ENCODE results near the gene FUT9.

Gene FUT9

DNA sequence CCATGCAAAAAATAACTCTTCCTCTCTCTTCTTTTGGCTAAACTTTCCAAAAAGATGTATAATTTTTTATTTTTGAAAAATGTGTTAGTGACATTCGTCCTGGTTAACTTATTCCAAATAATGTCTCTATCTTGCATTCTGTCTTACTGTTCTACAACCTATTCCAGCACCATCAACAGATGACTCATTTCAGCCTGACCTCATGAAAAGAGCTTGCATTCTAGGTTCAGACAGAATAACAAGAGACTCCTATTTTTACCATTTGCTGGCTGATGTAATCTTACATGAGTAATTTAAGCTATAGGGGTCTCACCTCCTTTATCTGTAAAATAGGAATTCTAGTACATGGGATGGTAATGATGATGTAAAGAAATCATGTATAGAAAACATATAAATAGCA is 109.0 kb downstream of the FUT9 start:
- DNase-seq (ENCODE audit: low read depth), result no peak
- H3K4me3 ChIP-seq (ENCODE audit: low read depth, low read length), result no peak overlapping the region
- TF ChIP-seq, protein P1, sequence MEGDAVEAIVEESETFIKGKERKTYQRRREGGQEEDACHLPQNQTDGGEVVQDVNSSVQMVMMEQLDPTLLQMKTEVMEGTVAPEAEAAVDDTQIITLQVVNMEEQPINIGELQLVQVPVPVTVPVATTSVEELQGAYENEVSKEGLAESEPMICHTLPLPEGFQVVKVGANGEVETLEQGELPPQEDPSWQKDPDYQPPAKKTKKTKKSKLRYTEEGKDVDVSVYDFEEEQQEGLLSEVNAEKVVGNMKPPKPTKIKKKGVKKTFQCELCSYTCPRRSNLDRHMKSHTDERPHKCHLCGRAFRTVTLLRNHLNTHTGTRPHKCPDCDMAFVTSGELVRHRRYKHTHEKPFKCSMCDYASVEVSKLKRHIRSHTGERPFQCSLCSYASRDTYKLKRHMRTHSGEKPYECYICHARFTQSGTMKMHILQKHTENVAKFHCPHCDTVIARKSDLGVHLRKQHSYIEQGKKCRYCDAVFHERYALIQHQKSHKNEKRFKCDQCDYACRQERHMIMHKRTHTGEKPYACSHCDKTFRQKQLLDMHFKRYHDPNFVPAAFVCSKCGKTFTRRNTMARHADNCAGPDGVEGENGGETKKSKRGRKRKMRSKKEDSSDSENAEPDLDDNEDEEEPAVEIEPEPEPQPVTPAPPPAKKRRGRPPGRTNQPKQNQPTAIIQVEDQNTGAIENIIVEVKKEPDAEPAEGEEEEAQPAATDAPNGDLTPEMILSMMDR (IDR thresholded peaks at IDR 0.05; ENCODE audit: control insufficient read depth, extremely low read depth, insufficient read depth), result no peak

DNA sequence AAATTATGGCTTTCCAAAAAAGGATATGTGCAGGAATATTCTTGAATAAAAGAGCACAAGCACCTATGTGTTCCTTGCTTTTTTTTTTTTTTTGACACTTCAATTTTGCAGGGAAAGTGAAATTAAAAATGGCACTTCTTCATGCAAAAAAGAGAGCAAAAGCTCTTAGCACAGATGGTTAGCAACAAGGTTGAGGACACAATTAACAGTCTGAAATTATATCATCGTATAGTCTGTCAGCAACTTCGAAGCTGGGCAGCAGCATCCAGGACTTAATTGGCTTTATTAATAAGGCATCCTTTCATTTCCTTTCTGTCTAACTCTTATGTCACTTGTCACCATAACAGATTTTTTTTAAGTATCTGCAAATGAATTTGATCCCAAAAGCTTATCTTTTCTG is 122.6 kb downstream of the FUT9 start:
- no peak overlapping the region for H3K4me3 ChIP-seq (ENCODE audit: low read depth, low read length)
- no peak for DNase-seq (ENCODE audit: low read depth)
- TF ChIP-seq, protein P1 (IDR thresholded peaks at IDR 0.05; ENCODE audit: control insufficient read depth, extremely low read depth, insufficient read depth), result no peak

DNA sequence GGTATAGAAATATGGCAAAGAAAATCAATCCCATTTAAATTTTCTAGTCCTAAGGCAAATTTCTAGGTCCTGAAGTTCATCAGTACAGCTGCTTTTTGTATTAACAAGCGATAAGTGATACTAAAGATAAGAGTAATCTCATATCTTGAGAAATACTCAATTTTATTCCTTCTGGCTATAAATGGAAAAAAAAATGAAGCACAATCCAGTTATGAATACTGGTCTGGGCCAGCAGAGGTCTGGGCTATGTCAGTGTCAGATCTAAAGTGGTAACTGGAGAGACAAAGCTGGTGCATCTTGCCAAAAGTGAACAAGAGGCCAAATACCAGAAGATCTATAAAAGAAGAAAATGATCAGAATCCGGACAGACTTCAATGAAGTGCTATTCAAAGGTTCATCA is 126.4 kb downstream of the FUT9 start:
- TF ChIP-seq, protein P1 (IDR thresholded peaks at IDR 0.05; ENCODE audit: control insufficient read depth, extremely low read depth, insufficient read depth), result no peak
- H3K4me3 ChIP-seq (ENCODE audit: low read depth, low read length), result no peak overlapping the region
- DNase-seq (ENCODE audit: low read depth), result no peak

DNA sequence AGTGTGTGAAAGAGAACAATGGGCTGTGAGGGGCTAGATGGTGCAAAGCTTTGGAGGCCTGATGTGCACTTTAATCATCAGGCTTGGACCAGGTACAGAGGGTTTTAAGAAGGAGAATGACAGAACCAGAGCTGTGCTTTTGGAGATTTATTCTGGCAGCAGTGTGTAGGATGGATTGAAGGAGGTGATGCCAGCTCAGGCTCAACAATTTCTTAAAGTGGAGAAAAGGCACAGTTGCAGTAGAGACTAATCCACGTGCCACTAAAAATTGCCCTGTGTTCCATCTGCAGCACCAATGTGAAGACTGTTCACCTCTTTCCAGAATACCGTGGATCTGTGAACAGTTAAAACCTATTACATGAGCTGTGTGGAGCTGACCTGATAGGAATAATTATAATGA is 134.7 kb downstream of the FUT9 start:
- no peak overlapping the region for H3K4me3 ChIP-seq (ENCODE audit: low read depth, low read length)
- TF ChIP-seq, protein P1 (IDR thresholded peaks at IDR 0.05; ENCODE audit: control insufficient read depth, extremely low read depth, insufficient read depth), result no peak
- no peak for DNase-seq (ENCODE audit: low read depth)

DNA sequence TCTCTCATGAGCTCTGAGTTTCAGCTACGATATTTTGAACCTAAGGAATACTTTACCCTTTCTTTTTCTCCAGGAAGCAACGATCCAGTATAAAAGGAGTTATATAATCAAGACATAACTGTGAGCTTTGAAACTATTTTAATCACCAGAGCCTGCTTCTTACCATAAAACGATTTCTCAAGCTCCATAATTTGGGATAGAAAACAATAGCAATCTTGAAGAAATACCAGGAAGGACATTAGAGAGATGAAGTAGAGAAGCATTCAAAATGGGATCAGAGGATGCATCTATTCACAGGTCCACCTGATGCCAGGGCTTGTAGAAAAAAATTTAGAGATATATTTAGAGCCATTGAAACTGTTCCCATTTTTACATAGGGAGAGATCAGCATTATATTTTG is 135.9 kb downstream of the FUT9 start:
- DNase-seq (ENCODE audit: low read depth), result no peak
- TF ChIP-seq, protein P1 (IDR thresholded peaks at IDR 0.05; ENCODE audit: control insufficient read depth, extremely low read depth, insufficient read depth), result no peak
- H3K4me3 ChIP-seq (ENCODE audit: low read depth, low read length), result no peak overlapping the region

DNA sequence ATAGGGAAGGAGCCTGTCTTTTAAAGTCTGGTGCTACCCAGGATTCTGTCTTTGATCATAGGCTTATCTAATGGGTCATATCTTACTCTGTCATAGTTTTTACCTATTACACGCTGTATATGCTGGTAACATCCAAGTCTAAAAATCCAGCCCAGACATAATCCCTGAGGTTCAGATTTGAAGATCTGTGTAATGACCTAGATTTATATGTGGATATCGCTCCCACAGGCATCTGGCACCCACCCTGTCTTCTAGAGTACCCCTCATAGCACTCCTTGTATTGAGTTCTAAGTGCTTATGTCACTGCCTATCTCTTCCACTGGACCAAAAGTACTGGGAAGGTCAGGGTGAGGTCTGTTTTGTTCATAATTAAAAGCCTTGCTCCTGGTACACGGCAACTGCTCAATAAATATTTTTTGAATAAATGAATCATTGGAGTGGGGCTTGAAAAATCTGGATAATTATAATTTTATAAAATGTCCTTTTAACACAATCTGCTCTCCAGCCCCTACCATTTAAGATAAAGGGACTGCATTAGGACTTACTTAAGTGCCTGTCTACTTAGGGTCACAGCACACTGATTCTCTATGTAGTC is 136.4 kb downstream of the FUT9 start:
- no peak overlapping the region for H3K4me3 ChIP-seq (ENCODE audit: low read depth, low read length)
- TF ChIP-seq, protein P1 (IDR thresholded peaks at IDR 0.05; ENCODE audit: control insufficient read depth, extremely low read depth, insufficient read depth), result no peak
- DNase-seq (ENCODE audit: low read depth), result no peak

DNA sequence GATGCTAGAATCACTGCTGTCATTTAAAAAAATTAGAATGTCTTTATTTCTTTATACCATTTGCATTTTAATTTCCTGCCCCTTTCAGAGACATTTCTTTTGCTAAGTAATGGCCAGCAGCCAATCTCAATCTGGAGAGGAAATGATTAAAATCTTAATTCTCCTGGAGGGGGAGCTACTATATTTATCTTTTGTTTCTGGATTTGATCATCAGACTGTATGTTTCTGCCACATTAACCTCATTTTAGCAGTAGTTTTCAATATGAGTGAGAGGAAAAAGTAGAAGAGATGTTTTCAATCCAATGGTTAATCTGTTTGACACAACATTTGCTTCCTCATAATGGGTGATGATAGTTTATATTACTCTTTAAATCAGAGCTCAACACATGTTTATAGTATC is 138.0 kb downstream of the FUT9 start:
- TF ChIP-seq, protein P1 (IDR thresholded peaks at IDR 0.05; ENCODE audit: control insufficient read depth, extremely low read depth, insufficient read depth), result no peak
- DNase-seq (ENCODE audit: low read depth), result no peak

More for the DNA sequence above, 138.0 kb downstream of the FUT9 start:
- no peak overlapping the region for H3K4me3 ChIP-seq (ENCODE audit: low read depth, low read length)

Measured in LNCaP clone FGC (cell line).